WTC11 (cell line): Measurements from ENCODE around the gene HOXA13. TPM values are rescaled to one million over a fixed set of nuclear protein-coding genes. Genes with fewer than 3 reads are reported as not detected.

Experiments used
- ATAC-seq: fragments of 200-7000 bp; cut with Tn5 transposase; 2 replicates; pipeline ENCODE4 v1.10.0; 2021; ENCODE audit warnings: mild to moderate bottlenecking, moderate library complexity
- CTCF ChIA-PET: fragments of 300-600 bp; sonication (Branson Sonifier 250); formaldehyde crosslinking; loops from one replicate; lab custom pipeline; 2021; ENCODE audit warnings: antibody characterized with exemption; lab: Charles Lee
- POLR2A ChIA-PET: fragments of 350-600 bp; sonication (Branson Sonifier 250); formaldehyde crosslinking; loops from one replicate; lab custom pipeline; 2021; ENCODE audit warnings: antibody characterized with exemption; lab: Charles Lee
- DNase-seq: peaks from one replicate; pipeline ENCODE4 v3.0.0; 2021; ENCODE audit warnings: low spot score
- H3K27ac Mint-ChIP-seq: 2 replicates; pipeline ENCODE4 v1.8.0; 2021; ENCODE audit warnings: mixed read lengths
- H3K27me3 Mint-ChIP-seq: 2 replicates; pipeline ENCODE4 v1.8.0; 2021; ENCODE audit warnings: low read depth, mild to moderate bottlenecking, moderate library complexity, mixed read lengths
- H3K36me3 Mint-ChIP-seq: 2 replicates; pipeline ENCODE4 v1.8.0; 2021; ENCODE audit warnings: mixed read lengths
- H3K4me1 Mint-ChIP-seq: 2 replicates; pipeline ENCODE4 v1.8.0; 2022; ENCODE audit warnings: mixed read lengths
- H3K4me3 Mint-ChIP-seq: 2 replicates; pipeline ENCODE4 v1.8.0; 2021; ENCODE audit warnings: mild to moderate bottlenecking, moderate library complexity, mixed read lengths
- H3K9me3 Mint-ChIP-seq: 2 replicates; pipeline ENCODE4 v1.8.0; 2021; ENCODE audit warnings: mixed read lengths
- AFF4 ChIP-seq: sonication (generic); formaldehyde crosslinking; IDR thresholded peaks from 2 replicates; pipeline ENCODE4 v1.8.1; 2023; ENCODE audit warnings: mild to moderate bottlenecking, missing genetic modification reagents, borderline replicate concordance
- ATF1 ChIP-seq: sonication (generic); formaldehyde crosslinking; IDR thresholded peaks from 2 replicates; pipeline ENCODE4 v1.8.1; 2023; ENCODE audit warnings: mild to moderate bottlenecking, moderate library complexity, missing genetic modification reagents
- CREB1 ChIP-seq: sonication (generic); formaldehyde crosslinking; IDR thresholded peaks from 2 replicates; pipeline ENCODE4 v1.8.0; 2023; ENCODE audit warnings: mild to moderate bottlenecking, missing genetic modification reagents
- FOXP4 ChIP-seq: sonication (generic); formaldehyde crosslinking; IDR thresholded peaks from 2 replicates; pipeline ENCODE4 v1.8.0; 2022; ENCODE audit warnings: mild to moderate bottlenecking, missing genetic modification reagents
- IRF1 ChIP-seq: sonication (generic); formaldehyde crosslinking; IDR thresholded peaks from 2 replicates; pipeline ENCODE4 v1.8.0; 2023; ENCODE audit warnings: missing genetic modification reagents
- IRF2 ChIP-seq: sonication (generic); formaldehyde crosslinking; IDR thresholded peaks from 2 replicates; pipeline ENCODE4 v1.8.0; 2022; ENCODE audit warnings: low read depth, missing genetic modification reagents, borderline replicate concordance
- JAZF1 ChIP-seq: fragments of 250-450 bp; sonication (Bioruptor Pico); IDR thresholded peaks from 2 replicates; pipeline ENCODE4 v1.9.0; 2021; ENCODE audit warnings: moderate library complexity, mild to moderate bottlenecking, inconsistent platforms
- RELA ChIP-seq: sonication (generic); formaldehyde crosslinking; IDR thresholded peaks from 2 replicates; pipeline ENCODE4 v1.8.1; 2022; ENCODE audit warnings: missing genetic modification reagents, mild to moderate bottlenecking, borderline replicate concordance
- SP1 ChIP-seq: sonication (generic); formaldehyde crosslinking; conservative IDR thresholded peaks from 2 replicates; pipeline ENCODE4 v1.8.1; 2022; ENCODE audit warnings: missing genetic modification reagents
- TEAD1 ChIP-seq: sonication (generic); formaldehyde crosslinking; IDR thresholded peaks from 2 replicates; pipeline ENCODE4 v1.8.0; 2022; ENCODE audit warnings: mild to moderate bottlenecking, missing genetic modification reagents
- ZBTB21 ChIP-seq: sonication (generic); formaldehyde crosslinking; IDR thresholded peaks from 2 replicates; pipeline ENCODE4 v1.8.1; 2023; ENCODE audit warnings: mild to moderate bottlenecking, missing genetic modification reagents, borderline replicate concordance
- ZNF263 ChIP-seq: sonication (generic); formaldehyde crosslinking; IDR thresholded peaks from 2 replicates; pipeline ENCODE4 v1.8.1; 2022; ENCODE audit warnings: low read depth, mild to moderate bottlenecking, moderate library complexity, missing genetic modification reagents
- ZNF317 ChIP-seq: sonication (generic); formaldehyde crosslinking; IDR thresholded peaks from 2 replicates; pipeline ENCODE4 v1.8.1; 2023; ENCODE audit warnings: low read depth, mild to moderate bottlenecking, moderate library complexity, missing genetic modification reagents, borderline replicate concordance
- ZNF423 ChIP-seq: fragments of 250-450 bp; sonication (Bioruptor Pico); IDR thresholded peaks from 2 replicates; pipeline ENCODE4 v2.1.2; 2022; ENCODE audit warnings: mild to moderate bottlenecking, moderate library complexity
- total RNA-seq: library from RNA; stranded (reverse); gene quantifications from 3 replicates; pipeline ENCODE4 v1.2.3, GENCODE V29; 2021
- TF ChIP-seq, protein P1 (sequence below): fragments of 250-450 bp; sonication (Bioruptor Pico); IDR thresholded peaks from 2 replicates; pipeline ENCODE4 v1.9.0; 2021; ENCODE audit warnings: mild to moderate bottlenecking, borderline replicate concordance
- TF ChIP-seq, protein P2 (sequence below): sonication (generic); formaldehyde crosslinking; IDR thresholded peaks from 2 replicates; pipeline ENCODE4 v1.8.1; 2022; ENCODE audit warnings: missing genetic modification reagents, borderline replicate concordance

HOXA13 gene
- total RNA-seq, 1 experiment from 2014 or later: not detected

DNA sequence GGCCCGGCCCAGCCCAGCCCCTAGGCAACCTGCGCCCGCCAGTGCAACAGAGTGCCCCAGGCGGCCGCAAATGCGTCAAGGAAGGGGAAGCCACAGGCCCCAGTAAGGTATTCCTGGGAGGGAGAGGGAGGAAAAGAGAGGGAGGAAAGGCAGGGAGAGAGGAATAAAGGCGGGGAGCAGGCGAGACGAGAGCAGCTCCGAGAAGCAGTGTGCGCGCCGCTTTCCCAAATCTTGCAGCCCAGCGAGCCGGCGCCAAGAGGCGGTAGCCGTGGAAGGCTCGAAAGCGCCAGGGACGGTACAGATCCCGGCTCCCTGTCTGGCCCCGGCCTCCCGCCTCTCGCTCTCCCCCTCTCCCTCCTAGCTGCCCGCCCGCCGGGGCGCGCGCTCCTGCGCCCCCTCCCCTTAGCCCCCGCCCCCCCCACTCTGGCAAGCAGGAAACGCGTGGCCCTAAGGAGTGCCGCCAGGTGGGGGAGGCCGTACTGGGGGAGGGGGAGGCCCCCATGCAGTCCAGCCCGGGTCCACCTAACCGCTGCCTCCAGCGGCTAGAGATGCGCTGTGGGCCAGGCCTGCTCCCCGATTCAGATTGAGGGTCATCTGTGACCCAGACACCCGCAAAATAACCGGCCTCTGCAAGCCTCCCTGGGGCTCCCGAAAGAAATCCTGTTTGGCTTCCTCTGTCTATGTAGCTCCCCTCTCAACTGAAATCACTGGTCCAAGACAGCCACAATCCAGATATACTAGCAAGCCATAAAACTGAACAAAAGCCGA lies 30.0 kb downstream of the HOXA13 start:
- H3K36me3 Mint-ChIP-seq: 0 out of 2 replicates have a peak, but pooled peaks cover 2% of the 10 kb centered on the region
- POLR2A ChIA-PET: no interaction called here
- H3K9me3 Mint-ChIP-seq: no peaks in the 10 kb centered on the region
- no peak overlapping the region for H3K27ac Mint-ChIP-seq
- H3K27me3 Mint-ChIP-seq: peaks cover 99% of the 10 kb centered on the region
- H3K4me3 Mint-ChIP-seq: no peak overlapping the region
- CTCF ChIA-PET: interaction anchor here (0.8 to 3.7 kb wide), 4 partner anchors 8 to 19 kb away, joined by 3 to 22 read pairs (median 4); no protein-coding TSS in a partner anchor
- ATAC-seq (peak; percentile 40), DNase-seq (peak; percentile 64)
- peaks cover 19% of the 10 kb centered on the region for H3K4me1 Mint-ChIP-seq
- TF ChIP-seq ZNF423 (CRISPR knock-in tag): no peak
- TF ChIP-seq IRF1 (CRISPR knock-in tag): no peak
- TF ChIP-seq AFF4 (CRISPR knock-in tag): no peak
- no peak for TF ChIP-seq ZNF317
- no peak for TF ChIP-seq ZBTB21
- TF ChIP-seq IRF2: no peak
- TF ChIP-seq JAZF1 (CRISPR knock-in tag): no peak
- no peak for TF ChIP-seq RELA (CRISPR knock-in tag)
- TF ChIP-seq, protein P1, sequence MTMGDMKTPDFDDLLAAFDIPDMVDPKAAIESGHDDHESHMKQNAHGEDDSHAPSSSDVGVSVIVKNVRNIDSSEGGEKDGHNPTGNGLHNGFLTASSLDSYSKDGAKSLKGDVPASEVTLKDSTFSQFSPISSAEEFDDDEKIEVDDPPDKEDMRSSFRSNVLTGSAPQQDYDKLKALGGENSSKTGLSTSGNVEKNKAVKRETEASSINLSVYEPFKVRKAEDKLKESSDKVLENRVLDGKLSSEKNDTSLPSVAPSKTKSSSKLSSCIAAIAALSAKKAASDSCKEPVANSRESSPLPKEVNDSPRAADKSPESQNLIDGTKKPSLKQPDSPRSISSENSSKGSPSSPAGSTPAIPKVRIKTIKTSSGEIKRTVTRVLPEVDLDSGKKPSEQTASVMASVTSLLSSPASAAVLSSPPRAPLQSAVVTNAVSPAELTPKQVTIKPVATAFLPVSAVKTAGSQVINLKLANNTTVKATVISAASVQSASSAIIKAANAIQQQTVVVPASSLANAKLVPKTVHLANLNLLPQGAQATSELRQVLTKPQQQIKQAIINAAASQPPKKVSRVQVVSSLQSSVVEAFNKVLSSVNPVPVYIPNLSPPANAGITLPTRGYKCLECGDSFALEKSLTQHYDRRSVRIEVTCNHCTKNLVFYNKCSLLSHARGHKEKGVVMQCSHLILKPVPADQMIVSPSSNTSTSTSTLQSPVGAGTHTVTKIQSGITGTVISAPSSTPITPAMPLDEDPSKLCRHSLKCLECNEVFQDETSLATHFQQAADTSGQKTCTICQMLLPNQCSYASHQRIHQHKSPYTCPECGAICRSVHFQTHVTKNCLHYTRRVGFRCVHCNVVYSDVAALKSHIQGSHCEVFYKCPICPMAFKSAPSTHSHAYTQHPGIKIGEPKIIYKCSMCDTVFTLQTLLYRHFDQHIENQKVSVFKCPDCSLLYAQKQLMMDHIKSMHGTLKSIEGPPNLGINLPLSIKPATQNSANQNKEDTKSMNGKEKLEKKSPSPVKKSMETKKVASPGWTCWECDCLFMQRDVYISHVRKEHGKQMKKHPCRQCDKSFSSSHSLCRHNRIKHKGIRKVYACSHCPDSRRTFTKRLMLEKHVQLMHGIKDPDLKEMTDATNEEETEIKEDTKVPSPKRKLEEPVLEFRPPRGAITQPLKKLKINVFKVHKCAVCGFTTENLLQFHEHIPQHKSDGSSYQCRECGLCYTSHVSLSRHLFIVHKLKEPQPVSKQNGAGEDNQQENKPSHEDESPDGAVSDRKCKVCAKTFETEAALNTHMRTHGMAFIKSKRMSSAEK: no peak
- no peak for TF ChIP-seq TEAD1 (CRISPR knock-in tag)
- no peak for TF ChIP-seq CREB1
- TF ChIP-seq, protein P2, sequence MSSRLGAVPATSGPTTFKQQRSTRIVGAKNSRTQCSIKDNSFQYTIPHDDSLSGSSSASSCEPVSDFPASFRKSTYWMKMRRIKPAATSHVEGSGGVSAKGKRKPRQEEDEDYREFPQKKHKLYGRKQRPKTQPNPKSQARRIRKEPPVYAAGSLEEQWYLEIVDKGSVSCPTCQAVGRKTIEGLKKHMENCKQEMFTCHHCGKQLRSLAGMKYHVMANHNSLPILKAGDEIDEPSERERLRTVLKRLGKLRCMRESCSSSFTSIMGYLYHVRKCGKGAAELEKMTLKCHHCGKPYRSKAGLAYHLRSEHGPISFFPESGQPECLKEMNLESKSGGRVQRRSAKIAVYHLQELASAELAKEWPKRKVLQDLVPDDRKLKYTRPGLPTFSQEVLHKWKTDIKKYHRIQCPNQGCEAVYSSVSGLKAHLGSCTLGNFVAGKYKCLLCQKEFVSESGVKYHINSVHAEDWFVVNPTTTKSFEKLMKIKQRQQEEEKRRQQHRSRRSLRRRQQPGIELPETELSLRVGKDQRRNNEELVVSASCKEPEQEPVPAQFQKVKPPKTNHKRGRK (CRISPR knock-in tag): no peak
- TF ChIP-seq SP1: no peak
- no peak for TF ChIP-seq ATF1
- TF ChIP-seq ZNF263: no peak
- TF ChIP-seq FOXP4 (CRISPR knock-in tag): no peak
